Progenitor cell of endocrine pancreas (in vitro differentiated cells): ENCODE data around the gene ZNF268. TPM values are rescaled to one million over a fixed set of nuclear protein-coding genes. Genes with fewer than 3 reads are reported as not detected.
"Not testable (repeated sequence)": the region's sequence is repeated elsewhere in the genome, so short reads cannot be mapped to it uniquely, and the experiment has no call there.

Experiments
- DNase-seq: peaks from one replicate; pipeline ENCODE4 v3.0.0; 2021; ENCODE audit warnings: low spot score; ENCODE audit not compliant: unreplicated experiment
- H3K27ac Mint-ChIP-seq: 2 replicates; pipeline ENCODE4 v1.8.0; 2021; ENCODE audit warnings: mild to moderate bottlenecking, moderate library complexity, mixed read lengths
- H3K27me3 Mint-ChIP-seq: 2 replicates; pipeline ENCODE4 v1.8.0; 2021; ENCODE audit warnings: mixed read lengths
- H3K36me3 Mint-ChIP-seq: 2 replicates; pipeline ENCODE4 v1.8.0; 2022; ENCODE audit warnings: mixed read lengths; ENCODE audit not compliant: insufficient read depth
- H3K4me1 Mint-ChIP-seq: 2 replicates; pipeline ENCODE4 v1.8.0; 2021; ENCODE audit warnings: low read depth, mixed read lengths
- H3K4me3 Mint-ChIP-seq: 2 replicates; pipeline ENCODE4 v1.8.0; 2021; ENCODE audit warnings: low read depth, mild to moderate bottlenecking, moderate library complexity, mixed read lengths
- H3K9me3 Mint-ChIP-seq: 2 replicates; pipeline ENCODE4 v1.8.0; 2021; ENCODE audit warnings: low read depth, mixed read lengths
- total RNA-seq: library from RNA; stranded (reverse); gene quantifications from 2 replicates; pipeline ENCODE4 v1.2.1, GENCODE V29; 2021
- TF ChIP-seq, protein P1 (sequence below): fragments of 200-600 bp; sonication (generic); IDR thresholded peaks from one replicate; pipeline ENCODE4 v1.5.0; 2021; ENCODE audit warnings: antibody characterized with exemption, mild to moderate bottlenecking; ENCODE audit not compliant: unreplicated experiment

Gene ZNF268
- total RNA-seq, 1 donor from 2014 or later = 33.1 TPM

DNA sequence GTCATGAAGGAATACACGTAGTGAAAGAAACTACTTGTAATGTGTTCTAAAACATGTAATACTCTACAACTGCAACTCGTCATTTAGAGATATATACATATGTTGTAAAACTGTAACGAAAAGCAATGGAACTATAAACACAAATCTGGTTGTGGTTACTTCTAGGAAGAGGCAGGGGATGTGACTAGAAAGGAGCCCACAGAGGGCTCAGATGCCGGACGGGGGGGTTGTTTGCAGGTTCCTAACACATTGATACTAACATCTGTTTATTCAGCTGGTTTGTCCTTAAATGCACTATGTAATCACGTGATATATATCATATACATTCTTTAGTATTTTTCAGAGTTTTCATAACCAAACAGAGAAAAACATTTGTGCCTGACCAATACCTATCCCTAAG, 70.4 kb downstream of the ZNF268 start:
- Mint-ChIP-seq H3K36me3 (peaks cover 4% of the 10 kb centered on the region), H3K4me1 (no peaks in the 10 kb centered on the region), H3K27me3 (no peaks in the 10 kb centered on the region), H3K4me3 (no peak overlapping the region), H3K27ac (no peak overlapping the region), H3K9me3 (peaks cover 48% of the 10 kb centered on the region)
- TF ChIP-seq, protein P1, sequence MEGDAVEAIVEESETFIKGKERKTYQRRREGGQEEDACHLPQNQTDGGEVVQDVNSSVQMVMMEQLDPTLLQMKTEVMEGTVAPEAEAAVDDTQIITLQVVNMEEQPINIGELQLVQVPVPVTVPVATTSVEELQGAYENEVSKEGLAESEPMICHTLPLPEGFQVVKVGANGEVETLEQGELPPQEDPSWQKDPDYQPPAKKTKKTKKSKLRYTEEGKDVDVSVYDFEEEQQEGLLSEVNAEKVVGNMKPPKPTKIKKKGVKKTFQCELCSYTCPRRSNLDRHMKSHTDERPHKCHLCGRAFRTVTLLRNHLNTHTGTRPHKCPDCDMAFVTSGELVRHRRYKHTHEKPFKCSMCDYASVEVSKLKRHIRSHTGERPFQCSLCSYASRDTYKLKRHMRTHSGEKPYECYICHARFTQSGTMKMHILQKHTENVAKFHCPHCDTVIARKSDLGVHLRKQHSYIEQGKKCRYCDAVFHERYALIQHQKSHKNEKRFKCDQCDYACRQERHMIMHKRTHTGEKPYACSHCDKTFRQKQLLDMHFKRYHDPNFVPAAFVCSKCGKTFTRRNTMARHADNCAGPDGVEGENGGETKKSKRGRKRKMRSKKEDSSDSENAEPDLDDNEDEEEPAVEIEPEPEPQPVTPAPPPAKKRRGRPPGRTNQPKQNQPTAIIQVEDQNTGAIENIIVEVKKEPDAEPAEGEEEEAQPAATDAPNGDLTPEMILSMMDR = no peak
- no peak for DNase-seq

DNA sequence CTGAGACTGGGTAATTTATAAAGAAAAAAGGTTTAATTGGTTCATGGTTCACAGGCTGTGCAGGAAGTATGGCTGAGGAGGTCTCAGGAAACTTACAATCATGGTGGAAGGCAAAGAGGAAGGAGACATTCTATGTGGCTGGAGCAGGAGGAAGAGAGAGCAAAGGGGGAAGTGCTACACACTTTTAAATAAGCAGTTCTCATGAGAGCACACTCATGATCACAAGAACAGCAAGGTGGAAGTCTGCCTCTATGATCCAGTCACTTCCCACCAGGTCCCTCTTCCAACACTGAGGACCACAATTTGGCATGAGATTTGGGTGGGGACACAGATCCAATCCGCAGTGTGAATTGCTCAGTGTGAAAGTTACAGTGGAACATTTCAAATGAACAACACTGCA, 74.5 kb downstream of the ZNF268 start:
- not testable (repeated sequence) for DNase-seq, H3K27me3 Mint-ChIP-seq, H3K4me3 Mint-ChIP-seq, H3K4me1 Mint-ChIP-seq, H3K27ac Mint-ChIP-seq, H3K36me3 Mint-ChIP-seq
- H3K9me3 Mint-ChIP-seq = peaks cover 40% of the 10 kb centered on the region

DNA sequence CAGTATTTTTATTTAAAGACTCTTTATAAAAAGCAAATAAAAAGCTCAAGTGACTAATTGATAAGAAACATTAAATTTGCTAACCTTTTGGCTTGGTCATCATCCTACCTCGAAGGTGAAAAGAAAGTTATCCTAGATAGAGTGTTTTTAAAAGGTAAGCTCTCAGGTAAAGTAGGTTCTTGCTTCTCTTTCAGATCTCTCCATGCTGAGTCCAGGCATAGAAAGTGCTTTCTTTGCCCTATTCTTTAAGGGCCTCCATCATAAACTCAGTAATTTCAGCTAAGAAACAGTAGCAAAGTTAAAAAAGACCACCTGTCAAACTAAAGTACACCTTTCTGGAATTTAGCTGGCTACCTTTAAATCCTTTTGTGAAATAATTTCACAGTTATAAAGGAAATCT, 75.0 kb downstream of the ZNF268 start:
- H3K27me3 Mint-ChIP-seq = no peaks in the 10 kb centered on the region
- TF ChIP-seq, protein P1 = no peak
- H3K4me3 Mint-ChIP-seq = no peak overlapping the region
- H3K9me3 Mint-ChIP-seq = peaks cover 38% of the 10 kb centered on the region
- peaks cover 4% of the 10 kb centered on the region for H3K36me3 Mint-ChIP-seq
- H3K4me1 Mint-ChIP-seq = no peaks in the 10 kb centered on the region
- no peak for DNase-seq
- no peak overlapping the region for H3K27ac Mint-ChIP-seq

DNA sequence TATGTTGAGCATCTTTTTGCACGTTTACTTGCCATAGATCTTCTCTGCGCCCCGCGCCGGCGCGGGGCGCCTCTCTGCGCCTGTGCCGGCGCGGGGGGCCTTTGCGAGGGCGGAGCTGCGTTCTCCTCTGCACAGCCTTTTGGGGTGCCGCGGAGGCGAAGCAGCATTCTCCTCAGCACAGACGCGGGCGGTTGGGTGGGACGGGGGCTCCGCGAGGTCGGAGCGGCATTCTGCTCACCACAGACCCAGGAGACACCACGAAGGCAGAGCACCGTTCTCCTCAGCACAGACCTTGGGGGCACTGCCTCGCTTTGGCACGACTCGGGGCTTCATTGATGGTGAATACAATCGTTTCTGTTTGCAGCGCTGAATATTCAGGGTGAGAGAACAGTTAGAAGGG, 82.9 kb downstream of the ZNF268 start:
- Mint-ChIP-seq H3K4me3 (no peak overlapping the region), H3K9me3 (peaks cover 7% of the 10 kb centered on the region), H3K4me1 (no peaks in the 10 kb centered on the region), H3K27ac (no peak overlapping the region), H3K27me3 (no peaks in the 10 kb centered on the region), H3K36me3 (no peaks in the 10 kb centered on the region)
- TF ChIP-seq, protein P1 = no peak
- DNase-seq = no peak

Other genes starting within 250 kb of the ZNF268 start
- 28.7 and 28.8 TPM in 2 replicates for gene ZNF605, start 225.2 kb upstream of the ZNF268 start, total RNA-seq
- 12.9 and 13.4 TPM in 2 replicates for gene ZNF26, start 195.1 kb upstream of the ZNF268 start, total RNA-seq
- 102 and 103 TPM in 2 replicates for gene ZNF84, start 144.0 kb upstream of the ZNF268 start, total RNA-seq
- gene ZNF140, start 100.6 kb upstream of the ZNF268 start, total RNA-seq = 28.5 and 30.2 TPM in 2 replicates
- gene ZNF891, start 51.2 kb upstream of the ZNF268 start, total RNA-seq = 5.9 and 6.8 TPM in 2 replicates
- 24.6 and 26.1 TPM in 2 replicates for gene ZNF10, start 50.9 kb upstream of the ZNF268 start, total RNA-seq
- gene ANHX, start 54.4 kb downstream of the ZNF268 start, total RNA-seq = not detected in 2 replicates